SU-DHL-6 (cell line): ENCODE data around the gene SPG7.

Experiments used
- H2AFZ ChIP-seq: fragments of 200-600 bp; sonication (generic); 2 replicates; pipeline ENCODE4 v1.6.1; 2014; ENCODE audit warnings: low read depth, mild to moderate bottlenecking, moderate library complexity, mixed read lengths, antibody characterized with exemption, low read length; ENCODE audit not compliant: severe bottlenecking
- H3F3A ChIP-seq: fragments of 200-600 bp; shearing (Covaris generic); 2 replicates; pipeline ENCODE4 v1.6.0; 2016; ENCODE audit warnings: antibody characterized with exemption, mild to moderate bottlenecking; ENCODE audit not compliant: insufficient read depth
- H3K27ac ChIP-seq: fragments of 200-600 bp; sonication (generic); 2 replicates; pipeline ENCODE4 v1.5.1; 2016; ENCODE audit warnings: low read depth, mild to moderate bottlenecking, low read length, moderate library complexity, mixed read lengths
- H3K27me3 ChIP-seq: fragments of 200-600 bp; sonication (generic), shearing (Covaris generic); 2 replicates; pipeline ENCODE4 v1.6.0; 2014; ENCODE audit warnings: mild to moderate bottlenecking, low read length
- H3K36me3 ChIP-seq: fragments of 200-600 bp; sonication (generic); 2 replicates; pipeline ENCODE4 v1.6.1; 2014; ENCODE audit warnings: mild to moderate bottlenecking, low read length, mixed read lengths
- H3K4me2 ChIP-seq: fragments of 300-600, 200-600 bp; shearing (Covaris generic), sonication (generic); 2 replicates; pipeline ENCODE4 v1.6.0; 2014; ENCODE audit warnings: low read length, low read depth, mild to moderate bottlenecking; ENCODE audit not compliant: poor library complexity, severe bottlenecking
- H3K4me3 ChIP-seq: fragments of 200-600 bp; sonication (generic); 2 replicates; pipeline ENCODE4 v1.5.1; 2014; ENCODE audit warnings: antibody characterized with exemption, low read length, mild to moderate bottlenecking, mixed read lengths; ENCODE audit not compliant: insufficient read depth, poor library complexity, severe bottlenecking
- H3K79me2 ChIP-seq: fragments of 200-600 bp; sonication (generic); 2 replicates; pipeline ENCODE4 v1.6.1; 2014; ENCODE audit warnings: mild to moderate bottlenecking, low read length, moderate library complexity; ENCODE audit not compliant: insufficient read depth
- H3K9ac ChIP-seq: fragments of 200-600 bp; sonication (generic); 2 replicates; pipeline ENCODE4 v1.7.0; 2014; ENCODE audit warnings: mild to moderate bottlenecking, low read length
- H3K9me2 ChIP-seq: fragments of 200-600 bp; sonication (generic); replicated peaks from 2 replicates; pipeline ENCODE4 v1.6.1; 2014; ENCODE audit warnings: low read length; ENCODE audit not compliant: insufficient read depth
- H3K9me3 ChIP-seq: fragments of 200-600 bp; sonication (generic); 2 replicates; pipeline ENCODE4 v1.6.1; 2014; ENCODE audit warnings: low read length, mixed read lengths; ENCODE audit not compliant: insufficient read depth
- H4K20me1 ChIP-seq: fragments of 200-600 bp; sonication (generic); 2 replicates; pipeline ENCODE4 v1.6.1; 2014; ENCODE audit warnings: low read depth, mild to moderate bottlenecking, antibody characterized with exemption, low read length, moderate library complexity, mixed read lengths
- CTCF ChIP-seq: fragments of 200-600 bp; sonication (generic); IDR thresholded peaks from one replicate; pipeline ENCODE4 v1.5.1; 2017; ENCODE audit warnings: antibody characterized with exemption, mild to moderate bottlenecking, low read length, moderate library complexity; ENCODE audit not compliant: insufficient read depth, poor library complexity, severe bottlenecking
- EZH2phosphoT487 ChIP-seq: fragments of 200-600 bp; sonication (generic), shearing (Covaris generic); conservative IDR thresholded peaks from 2 replicates; pipeline ENCODE4 v1.6.1; 2018; ENCODE audit warnings: mild to moderate bottlenecking, antibody characterized with exemption, low read length, moderate library complexity, mixed read lengths

Gene SPG7

DNA sequence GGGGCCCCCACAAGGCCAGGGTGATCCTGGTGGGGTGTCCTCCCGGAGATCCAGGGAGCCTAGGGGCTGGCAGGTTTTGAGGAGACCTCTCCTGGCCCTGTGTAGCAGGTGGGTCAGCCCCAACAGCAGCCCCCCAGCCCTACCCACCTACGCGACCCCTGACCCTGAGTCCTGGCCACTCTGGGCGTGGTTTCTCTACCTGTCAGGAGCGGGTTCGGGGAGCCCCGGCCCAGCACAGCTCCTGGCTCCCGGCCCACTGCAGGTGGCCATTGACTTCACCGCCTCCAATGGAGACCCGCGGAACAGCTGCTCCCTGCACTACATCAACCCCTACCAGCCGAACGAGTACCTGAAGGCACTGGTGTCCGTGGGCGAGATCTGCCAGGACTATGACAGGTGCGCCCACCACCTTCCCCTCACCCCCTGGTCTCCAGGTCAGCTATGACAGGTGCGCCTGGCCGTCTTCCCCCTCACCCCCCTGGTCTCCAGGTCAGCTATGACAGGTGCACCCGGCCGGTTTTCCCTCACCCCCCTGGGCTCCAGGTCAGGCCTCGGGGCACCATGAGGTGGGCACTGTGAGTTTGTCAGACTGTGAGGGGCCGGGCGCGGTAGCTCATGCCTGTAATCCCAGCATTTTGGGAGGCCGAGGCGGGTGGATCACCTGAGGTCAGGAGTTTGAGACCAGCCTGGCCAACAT lies 80.4 kb downstream of the SPG7 start:
- H3K9me3 ChIP-seq, result no peaks in the 10 kb centered on the region
- no peak overlapping the region for H3K27ac ChIP-seq
- H3K36me3 ChIP-seq, result no peaks in the 10 kb centered on the region
- no peaks in the 10 kb centered on the region for H3K9me2 ChIP-seq
- H2AFZ ChIP-seq, result no peak overlapping the region
- no peaks in the 10 kb centered on the region for H3K27me3 ChIP-seq
- H3K4me2 ChIP-seq, result no peak overlapping the region
- no peaks in the 10 kb centered on the region for H3K79me2 ChIP-seq
- no peaks in the 10 kb centered on the region for H3F3A ChIP-seq
- H3K9ac ChIP-seq, result no peak overlapping the region
- TF ChIP-seq CTCF (no peak), EZH2phosphoT487 (no peak)
- H4K20me1 ChIP-seq, result no peaks in the 10 kb centered on the region
- H3K4me3 ChIP-seq, result no peak overlapping the region

DNA sequence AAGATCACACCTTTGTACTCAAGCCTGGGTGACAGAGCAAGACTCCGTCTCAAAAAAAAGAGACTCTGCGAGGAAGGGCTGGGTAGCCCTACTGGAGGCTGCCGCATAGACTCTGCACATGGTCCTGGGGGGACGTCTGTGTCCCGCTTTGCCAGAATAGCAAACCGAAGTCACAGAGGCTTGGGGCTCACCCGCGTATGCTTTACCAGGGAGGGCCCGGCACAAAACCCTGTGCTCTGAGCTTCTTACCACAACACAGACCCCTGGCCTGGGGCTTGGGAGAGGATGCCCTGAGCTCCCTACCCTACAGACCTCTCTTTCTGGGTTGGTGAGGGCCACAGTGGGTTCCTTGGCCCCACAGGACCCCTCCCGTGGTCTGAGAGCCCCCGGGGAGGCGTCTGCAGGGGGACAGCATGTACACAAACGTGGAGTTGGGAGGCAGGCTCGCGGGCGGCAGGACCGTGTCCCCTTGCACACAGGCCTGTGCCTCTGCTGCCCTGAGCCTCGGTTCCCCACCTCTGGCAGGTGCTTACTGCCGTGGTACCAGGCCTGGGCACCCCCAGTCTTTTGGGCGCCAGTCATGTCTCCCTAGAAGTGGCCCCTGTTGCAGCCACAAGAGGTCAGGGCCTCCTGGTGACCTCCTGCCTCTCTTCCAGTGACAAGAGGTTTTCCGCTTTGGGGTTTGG lies 81.2 kb downstream of the SPG7 start:
- Histone ChIP-seq H3K4me2 (no peak overlapping the region), H3K9me2 (no peaks in the 10 kb centered on the region), H3F3A (no peaks in the 10 kb centered on the region), H3K9ac (no peak overlapping the region), H2AFZ (no peak overlapping the region), H4K20me1 (no peaks in the 10 kb centered on the region), H3K79me2 (no peaks in the 10 kb centered on the region), H3K27me3 (no peaks in the 10 kb centered on the region), H3K4me3 (no peak overlapping the region), H3K36me3 (no peaks in the 10 kb centered on the region), H3K9me3 (no peaks in the 10 kb centered on the region), H3K27ac (no peak overlapping the region)
- TF ChIP-seq EZH2phosphoT487, result no peak
- TF ChIP-seq CTCF, result no peak

GRCh38 chr16:89593841-89594240 lies 85.6 kb downstream of the SPG7 start:
- no peaks in the 10 kb centered on the region for H4K20me1 ChIP-seq
- H3K79me2 ChIP-seq, result no peaks in the 10 kb centered on the region
- no peak overlapping the region for H3K4me2 ChIP-seq
- no peak overlapping the region for H3K4me3 ChIP-seq
- no peaks in the 10 kb centered on the region for H3K27me3 ChIP-seq
- H3F3A ChIP-seq, result no peaks in the 10 kb centered on the region
- no peak overlapping the region for H3K9ac ChIP-seq
- no peaks in the 10 kb centered on the region for H3K9me2 ChIP-seq
- H3K36me3 ChIP-seq, result no peaks in the 10 kb centered on the region
- no peak overlapping the region for H3K27ac ChIP-seq
- no peak overlapping the region for H2AFZ ChIP-seq
- H3K9me3 ChIP-seq, result no peaks in the 10 kb centered on the region
- TF ChIP-seq EZH2phosphoT487 (no peak), CTCF (no peak)
